K562 (cell line): ENCODE measurements around the gene DIP2C.

Experiments
- CTCF ChIP-seq, 3 experiments: IDR thresholded peaks in 2 of 3; conservative IDR thresholded peaks in 1 of 3; 2 replicates each; pipeline ENCODE4 v1.5.1; 2011 to 2012; ENCODE audit warnings: low read length in 3 of 3, mild to moderate bottlenecking in 3 of 3, control low read depth in 2 of 3, improper control_type of control experiment in 1 of 3, inconsistent platforms in 1 of 3, low read depth in 1 of 3, mixed read lengths in 1 of 3, moderate library complexity in 1 of 3; ENCODE audit not compliant: insufficient read depth in 2 of 3
- EGR1 ChIP-seq: fragments of 450-650 bp; conservative IDR thresholded peaks from 2 replicates; pipeline ENCODE4 v1.6.1; 2017; ENCODE audit warnings: mild to moderate bottlenecking
- HDAC6 ChIP-seq: IDR thresholded peaks from 2 replicates; pipeline ENCODE4 v1.6.1; 2012; ENCODE audit warnings: low read depth, mild to moderate bottlenecking, control low read depth, inconsistent platforms, low read length, moderate library complexity
- HNRNPUL1 ChIP-seq: fragments of 200-400 bp; formaldehyde crosslinking; IDR thresholded peaks from 2 replicates; pipeline ENCODE4 v1.6.1; 2017; ENCODE audit warnings: low read length
- POLR2A ChIP-seq: fragments of 450-650 bp; conservative IDR thresholded peaks from 2 replicates; pipeline ENCODE4 v1.6.1; 2016
- POLR2AphosphoS5 ChIP-seq: IDR thresholded peaks from 2 replicates; pipeline ENCODE4 v1.6.1; 2011; ENCODE audit warnings: mild to moderate bottlenecking, low read depth, low read length, moderate library complexity; ENCODE audit not compliant: control insufficient read depth, insufficient read depth
- TEAD4 ChIP-seq, 2 experiments: sonication (generic) in 1 of 2; formaldehyde crosslinking in 1 of 2; IDR thresholded peaks; 2 replicates each; pipeline versions ENCODE4 v1.6.1 to v1.8.0; 2012 to 2022; ENCODE audit warnings: borderline replicate concordance in 1 of 2, inconsistent platforms in 1 of 2, low read length in 1 of 2, mild to moderate bottlenecking in 1 of 2, missing genetic modification reagents in 1 of 2

- TF ChIP-seq CTCF (IDR thresholded peaks at IDR 0.05 in 2 of 3, conservative IDR thresholded peaks at IDR 0.05 in 1 of 3; ENCODE audit: insufficient read depth in 2 of 3, low read depth in 1 of 3, low read length in 3 of 3) (no peak; a peak in 1 of 6 replicates), EGR1 (no peak), HNRNPUL1 (no peak), POLR2A (no peak), HDAC6 (no peak), POLR2AphosphoS5 (no peak), TEAD4 (IDR thresholded peaks at IDR 0.05; ENCODE audit: low read length) (no peak), TEAD4 (CRISPR knock-in tag; IDR thresholded peaks at IDR 0.05; ENCODE audit: borderline replicate concordance) (no peak)
Measured at GRCh38 chr10:472241-472910, 217.1 kb downstream of the DIP2C start.
